HepG2 (cell line): ENCODE measurements around the gene LCE2D. TPM values are rescaled to one million over a fixed set of nuclear protein-coding genes. Genes with fewer than 3 reads are reported as not detected.

Experiments used
- ATAC-seq: fragments of 200-7000 bp; cut with Tn5 transposase; 3 replicates; pipeline ENCODE4 v1.9.1; 2020; ENCODE audit warnings: mild to moderate bottlenecking, moderate library complexity
- BruUV-seq: library from RNA; stranded (reverse); fragments of 400-500 nt; replicated peaks from 2 replicates; lab custom pipeline; 2021; lab: Mats Ljungman, UMichigan
- CTCF ChIA-PET: fragments of 300-600 bp; formaldehyde crosslinking; extraction: SDS; loops from one replicate; lab custom pipeline; 2021; ENCODE audit warnings: low total read pairs, inconsistent platforms, low intra/inter-chr PET ratio; lab: Yijun Ruan, JAX
- POLR2A ChIA-PET: fragments of 350-600 bp; sonication (Branson Sonifier 250); formaldehyde crosslinking; loops from one replicate; lab custom pipeline; 2020; ENCODE audit warnings: antibody characterized with exemption, inconsistent platforms; lab: Yijun Ruan, JAX
- DNase-seq: peaks from one replicate; pipeline ENCODE4 v3.0.0-alpha.2; 2015; ENCODE audit warnings: low spot score
- FAIRE-seq: peaks from 3 replicates; lab custom pipeline; 2011; peaks lifted over from hg19 to GRCh38; lab: Jason Lieb, UNC
- H2AFZ ChIP-seq: one replicate; pipeline ENCODE4 v1.6.1; 2011; ENCODE audit warnings: low read length, inconsistent platforms
- H3K27ac ChIP-seq: fragments of 300-600 bp; 3 replicates; pipeline ENCODE4 v1.8.0; 2011; ENCODE audit warnings: mixed run types, mild to moderate bottlenecking, mixed read lengths, low read length, inconsistent platforms; ENCODE audit not compliant: insufficient read depth; ENCODE audit errors: extremely low read length
- H3K27me3 ChIP-seq, 2 experiments: fragments of 200-600 bp in 1 of 2; 2 replicates in 1 of 2; 3 replicates in 1 of 2; pipeline versions ENCODE4 v1.6.0 to v1.8.0; 2011; ENCODE audit warnings: low read length in 2 of 2, mild to moderate bottlenecking in 2 of 2, moderate library complexity in 2 of 2, inconsistent platforms in 1 of 2; ENCODE audit not compliant: insufficient read depth in 2 of 2, control insufficient read depth in 1 of 2
- H3K36me3 ChIP-seq, 2 experiments: fragments of 200-600 bp in 1 of 2; replicated peaks in 1 of 2; 2 replicates in 1 of 2; 3 replicates in 1 of 2; pipeline versions ENCODE4 v1.5.1 to v1.8.0; 2011; ENCODE audit warnings: low read length in 2 of 2, inconsistent platforms in 1 of 2; ENCODE audit not compliant: insufficient read depth in 2 of 2, control insufficient read depth in 1 of 2
- H3K4me1 ChIP-seq: 2 replicates; pipeline ENCODE4 v1.5.1; 2012; ENCODE audit warnings: low read length, inconsistent platforms; ENCODE audit not compliant: insufficient read depth
- H3K4me2 ChIP-seq: 2 replicates; pipeline ENCODE4 v1.6.0; 2011; ENCODE audit warnings: low read depth, low read length, inconsistent platforms
- H3K4me3 ChIP-seq, 3 experiments: fragments of 200-600 bp in 1 of 3; sonication (generic), shearing (Covaris generic) in 1 of 3; replicated peaks in 1 of 3; 2 replicates each; pipeline ENCODE4 v1.5.1; 2011 to 2016; ENCODE audit warnings: low read length in 3 of 3, inconsistent platforms in 2 of 3, low read depth in 2 of 3, mild to moderate bottlenecking in 2 of 3, control low read depth in 1 of 3, mixed read lengths in 1 of 3; ENCODE audit not compliant: insufficient read depth in 1 of 3
- H3K79me2 ChIP-seq: one replicate; pipeline ENCODE4 v1.6.1; 2011; ENCODE audit warnings: low read length, inconsistent platforms; ENCODE audit not compliant: insufficient read depth
- H3K9ac ChIP-seq: 2 replicates; pipeline ENCODE4 v1.6.0; 2011; ENCODE audit warnings: mild to moderate bottlenecking, low read depth, low read length, inconsistent platforms; ENCODE audit not compliant: insufficient read depth
- H3K9me3 ChIP-seq: 2 replicates; pipeline ENCODE4 v1.5.1; 2012; ENCODE audit warnings: mild to moderate bottlenecking, low read length
- H4K20me1 ChIP-seq: 2 replicates; pipeline ENCODE4 v1.6.0; 2011; ENCODE audit warnings: inconsistent platforms, mild to moderate bottlenecking, low read length, moderate library complexity; ENCODE audit not compliant: insufficient read depth
- BRF2 ChIP-seq: sonication (generic); formaldehyde crosslinking; IDR thresholded peaks from 2 replicates; pipeline ENCODE4 v1.8.1; 2022; ENCODE audit warnings: mild to moderate bottlenecking, missing genetic modification reagents
- CCAR2 ChIP-seq: fragments of 200-400 bp; formaldehyde crosslinking; optimal IDR thresholded peaks from 2 replicates; pipeline ENCODE3; 2018; ENCODE audit warnings: low read depth, mild to moderate bottlenecking, low read length, moderate library complexity
- CENPX ChIP-seq: sonication (generic); formaldehyde crosslinking; IDR thresholded peaks from 2 replicates; pipeline ENCODE4 v1.9.0; 2021; ENCODE audit warnings: mild to moderate bottlenecking, missing genetic modification reagents, moderate library complexity
- CTCF ChIP-seq: sonication (generic); formaldehyde crosslinking; IDR thresholded peaks from 2 replicates; pipeline ENCODE4 v1.5.0; 2020; ENCODE audit warnings: mild to moderate bottlenecking, missing genetic modification reagents, moderate library complexity
- ELF1 ChIP-seq: sonication (generic); formaldehyde crosslinking; IDR thresholded peaks from 2 replicates; pipeline ENCODE4 v1.4.0; 2020; ENCODE audit warnings: missing genetic modification reagents
- GZF1 ChIP-seq: sonication (generic); formaldehyde crosslinking; IDR thresholded peaks from 2 replicates; pipeline ENCODE4 v1.5.1; 2020; ENCODE audit warnings: mild to moderate bottlenecking, missing genetic modification reagents
- KLF11 ChIP-seq: IDR thresholded peaks from 2 replicates; pipeline ENCODE4 v1.6.1; 2016; ENCODE audit warnings: missing compliant biosample characterization
- MAF1 ChIP-seq: sonication (generic); formaldehyde crosslinking; IDR thresholded peaks from 2 replicates; pipeline ENCODE4 v1.5.0; 2020; ENCODE audit warnings: missing genetic modification reagents, borderline replicate concordance
- MYNN ChIP-seq: sonication (generic); formaldehyde crosslinking; IDR thresholded peaks from 2 replicates; pipeline ENCODE4 v1.4.0; 2020; ENCODE audit warnings: mild to moderate bottlenecking, low read depth, missing genetic modification reagents
- SMARCE1 ChIP-seq: fragments of 450-650 bp; IDR thresholded peaks from 2 replicates; pipeline ENCODE4 v1.6.1; 2017; ENCODE audit warnings: borderline replicate concordance
- ZBTB2 ChIP-seq: sonication (generic); formaldehyde crosslinking; IDR thresholded peaks from 2 replicates; pipeline ENCODE4 v1.8.0; 2022; ENCODE audit warnings: low read depth, missing genetic modification reagents
- ZC3H13 ChIP-seq: sonication (generic); formaldehyde crosslinking; IDR thresholded peaks from 2 replicates; pipeline ENCODE4 v1.8.1; 2023; ENCODE audit warnings: mild to moderate bottlenecking, missing genetic modification reagents, moderate library complexity
- ZKSCAN1 ChIP-seq: fragments of 150-350 bp; IDR thresholded peaks from 2 replicates; pipeline ENCODE4 v1.6.1; 2014; ENCODE audit warnings: low read length
- ZMAT5 ChIP-seq: sonication (generic); formaldehyde crosslinking; IDR thresholded peaks from 2 replicates; pipeline ENCODE4 v1.5.0; 2020; ENCODE audit warnings: mild to moderate bottlenecking, low read depth, missing genetic modification reagents, borderline replicate concordance
- ZSCAN9 ChIP-seq: IDR thresholded peaks from 2 replicates; pipeline ENCODE4 v1.6.1; 2016; ENCODE audit warnings: borderline replicate concordance
- WGBS: methylation state at CpG from one replicate; pipeline ENCODE4 v1.1.6; 2017; ENCODE audit warnings: low lambda C conversion rate; 5-methylcytosine and 5-hydroxymethylcytosine counted together
- in situ Hi-C: cut with HindIII; loops from 2 replicates; pipeline ENCODE4 v1.10.0; 2017; ENCODE audit warnings: low pct_unique_long_range_greater_than_20kb; ENCODE audit not compliant: extremely low pct_ligation_motif_present
- intact Hi-C: fragments of 100-400 bp; cut with micrococcal nuclease; formaldehyde crosslinking; loops from one replicate; pipeline ENCODE4 v1.10.0; 2022; ENCODE audit not compliant: unreplicated experiment
- polyA plus RNA-seq, 8 experiments: library from polyadenylated mRNA; depleted of rRNA in 3 of 8; stranded (reverse) in 7 of 8; unstranded in 1 of 8; fragments of >200 nt; fragmentation: Illumina TruSeq in 4 of 8; extraction: Trizol in 4 of 8; gene quantifications; 2 replicates each; pipeline versions ENCODE4 v1.2.1 to v1.2.3, GENCODE V29; 2011 to 2016; ENCODE audit warnings: low read depth in 4 of 8, missing spikeins in 1 of 8, mixed read lengths in 1 of 8; ENCODE audit not compliant: insufficient read depth in 1 of 8
- total RNA-seq, 5 experiments: library from RNA; depleted of rRNA; stranded (reverse); fragments of >200 nt; fragmentation: Illumina TruSeq; extraction: Trizol; gene quantifications; 2 replicates each; pipeline ENCODE4 v1.2.3, GENCODE V29; 2016; ENCODE audit warnings: low read depth in 1 of 5

LCE2D gene
- total and polyA plus RNA-seq, 2 of the 13 experiments (the other 11 are each of a cell fraction or from before 2014, with no cell fraction given): not detected

GRCh38 chr1:152623203-152623844 lies 39.9 kb upstream of the LCE2D start:
- no TSS peak for BruUV-seq
- no peaks in the 10 kb centered on the region for H3K79me2 ChIP-seq
- in situ Hi-C loops: loop anchor here (5.0 kb wide), 1 partner anchor 56 kb away; the partner anchor contains the start of gene LCE3E
- H3K4me2 ChIP-seq: no peak overlapping the region
- no peaks in the 10 kb centered on the region for H4K20me1 ChIP-seq
- ChIA-PET CTCF (no interaction called here), POLR2A (no interaction called here)
- no peaks in the 10 kb centered on the region for H3K36me3 ChIP-seq
- TF ChIP-seq CTCF (CRISPR knock-in tag) (peak; percentile 48), ZMAT5 (CRISPR knock-in tag) (no peak), ZSCAN9 (no peak)
- H3K27me3 ChIP-seq: peaks cover 0 to 8% of the 10 kb centered on the region in 2 experiments; a peak in 1 of 5 replicates
- H3K9me3 ChIP-seq: no peaks in the 10 kb centered on the region
- WGBS: 18% methylated on average over 10 of the region's 29 CpGs
- H3K4me3 ChIP-seq: no peak overlapping the region
- FAIRE-seq: no peak
- H3K27ac ChIP-seq: no peak overlapping the region
- no peak overlapping the region for H2AFZ ChIP-seq
- peak; percentile 92 for ATAC-seq
- DNase-seq: peak; percentile 9
- no peaks in the 10 kb centered on the region for H3K4me1 ChIP-seq
- H3K9ac ChIP-seq: no peak overlapping the region
- intact Hi-C loops: no loop called here

GRCh38 chr1:152626744-152627143 lies 36.4 kb upstream of the LCE2D start:
- Histone ChIP-seq H3K9ac (no peak overlapping the region), H3K27ac (no peak overlapping the region), H3K27me3 (peaks cover 0 to 8% of the 10 kb centered on the region in 2 experiments; a peak in 1 of 5 replicates), H4K20me1 (no peaks in the 10 kb centered on the region), H3K4me3 (no peak overlapping the region), H2AFZ (no peak overlapping the region), H3K4me2 (no peak overlapping the region), H3K9me3 (no peaks in the 10 kb centered on the region), H3K4me1 (no peaks in the 10 kb centered on the region), H3K36me3 (no peaks in the 10 kb centered on the region), H3K79me2 (no peaks in the 10 kb centered on the region)
- in situ Hi-C loops (no loop called here), intact Hi-C loops (no loop called here)
- ChIA-PET CTCF (no interaction called here), POLR2A (no interaction called here)
- FAIRE-seq (no peak), ATAC-seq (no peak), DNase-seq (no peak)
- BruUV-seq: no TSS peak
- WGBS: 0% methylated on average over 1 of the region's 1 CpG
- no peak for TF ChIP-seq ZC3H13 (CRISPR knock-in tag)
- no peak for TF ChIP-seq SMARCE1
- TF ChIP-seq KLF11 (CRISPR knock-in tag): no peak
- no peak for TF ChIP-seq ZBTB2
- TF ChIP-seq ELF1 (CRISPR knock-in tag): no peak
- no peak for TF ChIP-seq GZF1 (CRISPR knock-in tag)
- TF ChIP-seq MAF1: no peak
- TF ChIP-seq CENPX (CRISPR knock-in tag): no peak
- TF ChIP-seq BRF2 (CRISPR knock-in tag): no peak
- no peak for TF ChIP-seq MYNN (CRISPR knock-in tag)
- TF ChIP-seq CCAR2: no peak
- TF ChIP-seq ZKSCAN1: no peak
